NCI-H146 treated with DMSO at 0.1 percent for 48 hours (cell line): ENCODE results near the gene ITGB1.
"Not testable (repeated sequence)": the region's sequence is repeated elsewhere in the genome, so short reads cannot be mapped to it uniquely, and the experiment has no call there.

Source experiments
- DNase-seq: peaks from one replicate; lab custom pipeline; 2025; ENCODE audit not compliant: unreplicated experiment; lab: John Stamatoyannopoulos, UW

Gene ITGB1

GRCh38 chr10:32958085-32959005 is at the start of gene ITGB1:
ITGB1 (minus strand) TSS chr10:32958230; CDS start chr10:32935558, 22,672 bp downstream.
- DNase-seq: peak; percentile 84

GRCh38 chr10:33006342-33006887 is 48.4 kb upstream of the ITGB1 start:
- no peak for DNase-seq

- peak; percentile 13 for DNase-seq
These were observed 47.6 kb upstream of the ITGB1 start for GRCh38 chr10:33005322-33006301.

GRCh38 chr10:33001908-33002492 is 44.0 kb upstream of the ITGB1 start:
- DNase-seq: no peak

DNA sequence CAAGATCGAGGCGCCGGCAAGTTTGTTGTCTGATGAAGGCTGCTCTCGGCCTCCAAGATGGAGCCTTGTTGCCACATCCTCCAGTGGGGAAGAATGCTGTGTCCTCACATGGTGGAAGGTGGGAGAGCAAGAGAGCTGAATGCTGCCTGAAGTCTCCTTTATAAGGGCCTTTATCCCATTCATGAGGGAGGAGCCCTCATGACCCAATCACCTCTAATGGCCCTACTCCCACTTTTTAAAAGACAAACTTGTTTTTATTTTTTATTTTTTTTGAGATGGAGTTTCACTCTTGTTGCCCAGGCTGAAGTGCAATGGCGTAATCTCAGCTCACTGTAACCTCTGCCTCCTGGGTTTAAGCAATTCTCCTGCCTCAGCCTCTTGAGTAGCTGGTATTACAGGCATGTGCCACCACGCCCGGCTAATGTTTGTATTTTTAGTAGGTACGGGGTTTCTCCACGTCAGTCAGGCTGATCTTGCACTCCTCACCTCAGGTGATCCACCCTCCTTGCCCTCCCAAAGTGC is 40.1 kb upstream of the ITGB1 start:
- not testable (repeated sequence) for DNase-seq

- no peak for DNase-seq
These were observed 37.7 kb upstream of the ITGB1 start for GRCh38 chr10:32995751-32996150.

DNA sequence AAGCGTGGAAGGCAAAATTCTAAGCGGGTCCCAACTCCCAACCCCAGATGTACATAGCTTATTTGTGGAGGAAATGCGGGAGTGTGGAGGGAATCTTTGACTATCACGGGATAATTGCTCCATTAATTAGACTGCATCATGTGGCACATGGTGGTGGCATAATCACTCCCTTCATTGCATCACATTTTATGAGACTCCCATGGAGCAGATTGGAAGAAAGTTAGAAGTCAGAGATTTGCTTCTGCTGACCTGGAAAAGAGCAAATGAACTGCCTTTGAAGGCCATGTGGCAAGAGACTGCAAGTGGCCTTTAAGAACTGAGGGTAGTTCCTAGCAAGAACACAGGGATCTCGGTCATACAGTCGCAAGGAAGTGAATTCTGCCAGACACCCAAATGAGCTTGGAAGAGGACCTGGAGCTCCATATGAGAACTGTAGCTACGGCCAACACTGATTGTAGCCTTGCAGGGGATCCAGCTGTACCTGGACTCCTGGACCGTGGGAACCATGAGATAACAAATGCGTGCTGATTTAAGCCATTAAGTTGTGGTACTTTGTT is 37.1 kb upstream of the ITGB1 start:
- DNase-seq: no peak

- DNase-seq: not testable (repeated sequence)
These were observed 36.6 kb upstream of the ITGB1 start for GRCh38 chr10:32994632-32995031.

GRCh38 chr10:32992310-32992709 is 34.3 kb upstream of the ITGB1 start:
- DNase-seq: not testable (repeated sequence)

DNA sequence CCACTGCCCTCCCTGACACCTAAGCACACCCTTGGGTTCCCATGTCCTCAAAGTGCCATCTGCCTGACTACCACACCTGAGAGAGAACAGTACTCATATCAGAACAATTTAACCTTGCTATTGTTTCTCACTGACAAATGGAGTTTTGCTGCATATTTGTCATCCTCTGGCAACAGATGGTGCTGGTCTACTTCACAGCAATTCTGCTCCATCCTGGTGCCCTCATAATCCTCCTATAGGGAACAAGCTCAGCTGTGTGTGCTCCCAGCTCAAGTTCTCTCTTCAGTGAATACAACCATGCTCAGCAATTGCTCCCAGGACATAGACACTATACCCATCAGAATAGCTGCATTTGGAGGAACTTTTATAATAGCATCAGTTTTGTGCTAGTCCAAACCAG is 32.8 kb upstream of the ITGB1 start:
- no peak for DNase-seq

GRCh38 chr10:32988604-32989003 is 30.6 kb upstream of the ITGB1 start:
- no peak for DNase-seq

- no peak for DNase-seq
These were observed 29.1 kb upstream of the ITGB1 start for GRCh38 chr10:32987172-32987571.

DNA sequence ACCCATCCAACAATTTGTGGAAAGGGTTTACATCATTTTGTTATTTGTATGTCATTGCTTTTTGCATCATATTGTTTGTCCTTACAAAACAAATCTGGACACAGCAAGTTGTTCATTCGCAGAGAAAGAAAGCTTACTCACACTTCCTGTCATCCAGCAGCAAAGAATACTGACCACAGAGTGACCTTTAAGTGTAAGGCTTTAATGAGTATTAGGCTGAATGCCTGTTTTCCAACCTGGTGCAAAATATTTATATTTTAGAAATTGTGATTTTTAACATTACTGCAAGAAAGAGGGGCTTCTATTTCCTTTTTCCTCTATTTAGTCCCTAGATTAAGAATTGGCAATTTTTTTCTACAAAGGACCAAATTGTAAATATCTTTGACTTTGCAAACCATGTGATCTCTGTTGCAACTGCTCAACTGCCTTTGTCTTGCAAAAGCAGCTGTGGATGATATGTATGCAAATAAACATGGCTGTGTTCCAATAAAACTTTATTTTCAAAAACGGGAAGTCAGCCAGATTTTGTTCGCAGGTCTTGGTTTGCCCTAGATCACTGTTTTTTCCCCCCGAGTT is 27.8 kb upstream of the ITGB1 start:
- no peak for DNase-seq

- no peak for DNase-seq
These were observed 27.3 kb upstream of the ITGB1 start for GRCh38 chr10:32985341-32985764.

DNA sequence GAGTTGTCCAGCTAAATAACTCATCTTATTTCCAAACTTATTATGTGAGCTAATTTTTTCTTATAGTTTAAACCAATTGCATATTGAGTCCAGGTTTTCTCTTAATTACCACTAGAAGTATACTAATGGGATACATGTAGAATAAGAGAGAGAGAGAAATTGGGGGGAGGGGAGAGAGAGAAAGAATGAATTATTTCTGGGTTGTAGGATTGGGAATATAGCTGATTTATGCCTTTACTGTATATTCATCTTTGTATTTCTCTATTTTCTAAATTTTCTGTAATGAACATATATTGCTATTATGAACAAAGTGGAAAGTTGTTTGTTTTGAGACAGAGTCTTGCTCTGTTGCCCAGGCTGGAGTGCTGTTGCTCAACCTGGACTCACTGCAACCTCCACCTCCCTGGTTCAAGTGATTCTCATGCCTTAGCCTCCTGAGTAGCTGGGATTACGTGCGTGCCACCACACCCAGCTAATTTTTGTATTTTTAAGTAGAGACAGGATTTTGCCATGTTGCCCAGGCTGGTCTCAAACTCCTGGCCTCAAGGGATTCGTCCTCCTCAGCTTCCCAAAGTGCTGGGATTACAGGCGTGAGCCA is 26.1 kb upstream of the ITGB1 start:
- DNase-seq: no peak

GRCh38 chr10:32982911-32983909 is 25.2 kb upstream of the ITGB1 start:
- DNase-seq: no peak

GRCh38 chr10:32982293-32982709 is 24.3 kb upstream of the ITGB1 start:
- DNase-seq: no peak

DNA sequence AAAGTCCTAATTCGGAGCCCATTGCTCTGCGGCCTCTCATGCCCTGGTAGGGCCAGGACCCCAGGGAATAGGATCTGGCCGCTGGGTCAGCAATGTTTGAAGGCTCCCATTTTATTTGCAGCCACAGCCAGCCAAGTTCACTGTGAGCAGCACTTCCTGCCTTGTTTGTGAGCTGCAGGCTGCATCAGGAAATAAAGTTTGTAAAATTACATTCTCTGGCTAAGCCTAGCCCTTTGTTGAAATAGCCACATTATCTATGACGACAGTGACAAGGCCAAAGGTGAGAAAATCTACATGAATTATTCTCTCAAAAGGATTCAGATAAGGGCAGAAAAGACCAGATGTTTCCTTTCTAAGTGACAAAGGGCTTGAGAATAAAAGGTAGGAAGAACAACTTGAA is 23.7 kb upstream of the ITGB1 start:
- no peak for DNase-seq
